BLaER1 (cell line): ENCODE results near the gene SF3B6.

Experiments
- H3K27ac ChIP-seq: shearing (Covaris generic); formaldehyde crosslinking; 2 replicates; pipeline ENCODE4 v1.8.1; 2022
- H3K27me3 ChIP-seq: shearing (Covaris generic); formaldehyde crosslinking; 2 replicates; pipeline ENCODE4 v1.8.1; 2022
- H3K36me3 ChIP-seq: shearing (Covaris generic); formaldehyde crosslinking; 2 replicates; pipeline ENCODE4 v1.8.1; 2022
- H3K4me1 ChIP-seq: shearing (Covaris generic); formaldehyde crosslinking; 2 replicates; pipeline ENCODE4 v1.8.1; 2022
- H3K4me2 ChIP-seq: shearing (Covaris generic); formaldehyde crosslinking; 2 replicates; pipeline ENCODE4 v1.8.1; 2022
- H3K4me3 ChIP-seq: shearing (Covaris generic); formaldehyde crosslinking; 2 replicates; pipeline ENCODE4 v1.8.1; 2022
- H3K9ac ChIP-seq: shearing (Covaris generic); formaldehyde crosslinking; 2 replicates; pipeline ENCODE4 v1.8.1; 2022
- H3K9me3 ChIP-seq: shearing (Covaris generic); formaldehyde crosslinking; 2 replicates; pipeline ENCODE4 v1.8.1; 2022
- H4K20me1 ChIP-seq: shearing (Covaris generic); formaldehyde crosslinking; 2 replicates; pipeline ENCODE4 v1.8.1; 2022
- Cebpa-rat ChIP-seq: shearing (Covaris generic); IDR thresholded peaks from 2 replicates; pipeline ENCODE4 v1.8.1; 2022

The SF3B6 gene

GRCh38 chr2:24088821-24089359 lies 12.8 kb upstream of the SF3B6 start:
- TF ChIP-seq Cebpa-rat: no peak
- no peak overlapping the region for H3K9ac ChIP-seq
- H3K27ac ChIP-seq: no peak overlapping the region
- H3K4me1 ChIP-seq: peaks cover 9% of the 10 kb centered on the region
- H3K4me3 ChIP-seq: no peak overlapping the region
- H4K20me1 ChIP-seq: no peaks in the 10 kb centered on the region
- no peaks in the 10 kb centered on the region for H3K27me3 ChIP-seq
- H3K4me2 ChIP-seq: no peak overlapping the region
- H3K9me3 ChIP-seq: no peaks in the 10 kb centered on the region
- peaks cover 34% of the 10 kb centered on the region; the same call in 1 of the 2 replicates for H3K36me3 ChIP-seq

GRCh38 chr2:24087032-24087431 lies 10.9 kb upstream of the SF3B6 start:
- Histone ChIP-seq H3K4me1 (peaks cover 18% of the 10 kb centered on the region), H3K9ac (no peak overlapping the region), H3K36me3 (peaks cover 35% of the 10 kb centered on the region), H3K4me3 (no peak overlapping the region), H3K9me3 (no peaks in the 10 kb centered on the region), H3K27me3 (no peaks in the 10 kb centered on the region), H4K20me1 (no peaks in the 10 kb centered on the region), H3K27ac (no peak overlapping the region), H3K4me2 (no peak overlapping the region)
- TF ChIP-seq Cebpa-rat: no peak

GRCh38 chr2:24086241-24086640 lies 10.1 kb upstream of the SF3B6 start:
- Histone ChIP-seq H3K4me3 (no peak overlapping the region), H3K27ac (no peak overlapping the region), H3K36me3 (peaks cover 43% of the 10 kb centered on the region), H3K27me3 (no peaks in the 10 kb centered on the region), H4K20me1 (no peaks in the 10 kb centered on the region), H3K4me1 (peaks cover 18% of the 10 kb centered on the region), H3K9me3 (no peaks in the 10 kb centered on the region), H3K9ac (no peak overlapping the region), H3K4me2 (no peak overlapping the region)
- no peak for TF ChIP-seq Cebpa-rat

- peaks cover 18% of the 10 kb centered on the region for H3K4me1 ChIP-seq
Measured at GRCh38 chr2:24085200-24085489, 9.0 kb upstream of the SF3B6 start.

GRCh38 chr2:24084386-24085199 lies 8.5 kb upstream of the SF3B6 start, which contains the start of gene TP53I3:
Gene TP53I3 (minus strand): TSS chr2:24084834. CDS start chr2:24084326, 508 bp downstream.
- Histone ChIP-seq H4K20me1 (no peaks in the 10 kb centered on the region), H3K4me1 (peaks cover 18% of the 10 kb centered on the region), H3K4me2 (peak within 1 kb of the TSS; percentile 92), H3K27me3 (no peaks in the 10 kb centered on the region), H3K4me3 (peak within 1 kb of the TSS; percentile 73), H3K9ac (peak within 1 kb of the TSS; percentile 81), H3K36me3 (peaks cover 53% of the 10 kb centered on the region), H3K9me3 (no peaks in the 10 kb centered on the region), H3K27ac (peak within 1 kb of the TSS; percentile 69)
- no peak for TF ChIP-seq Cebpa-rat

More at GRCh38 chr2:24085200-24085489, 9.0 kb upstream of the SF3B6 start:
- no peak for TF ChIP-seq Cebpa-rat
- Histone ChIP-seq H3K4me2 (peak overlapping the region; percentile 92), H3K9me3 (no peaks in the 10 kb centered on the region), H3K36me3 (peaks cover 51% of the 10 kb centered on the region), H3K9ac (peak overlapping the region; percentile 81), H3K27me3 (no peaks in the 10 kb centered on the region), H4K20me1 (no peaks in the 10 kb centered on the region), H3K27ac (no peak overlapping the region; the same call in 1 of the 2 replicates), H3K4me3 (peak overlapping the region; percentile 73)

- H3K4me3 ChIP-seq: peak overlapping the region; percentile 73
- H3K4me2 ChIP-seq: peak overlapping the region; percentile 92
- peak overlapping the region; percentile 69 for H3K27ac ChIP-seq
- no peaks in the 10 kb centered on the region for H3K9me3 ChIP-seq
- H4K20me1 ChIP-seq: no peaks in the 10 kb centered on the region
- H3K27me3 ChIP-seq: no peaks in the 10 kb centered on the region
- peaks cover 18% of the 10 kb centered on the region for H3K4me1 ChIP-seq
- H3K36me3 ChIP-seq: peaks cover 48% of the 10 kb centered on the region
- no peak for TF ChIP-seq Cebpa-rat
- peak overlapping the region; percentile 81 for H3K9ac ChIP-seq
Measured at GRCh38 chr2:24083567-24084385, 7.7 kb upstream of the SF3B6 start.

GRCh38 chr2:24082787-24083566 lies 6.9 kb upstream of the SF3B6 start:
- peak overlapping the region; percentile 92 for H3K4me2 ChIP-seq
- TF ChIP-seq Cebpa-rat: no peak
- no peaks in the 10 kb centered on the region for H3K9me3 ChIP-seq
- peaks cover 26% of the 10 kb centered on the region for H3K4me1 ChIP-seq
- H3K27ac ChIP-seq: peak overlapping the region; percentile 69; the same call in 1 of the 2 replicates
- H3K4me3 ChIP-seq: no peak overlapping the region; the same call in 1 of the 2 replicates
- H3K9ac ChIP-seq: no peak overlapping the region
- no peaks in the 10 kb centered on the region for H3K27me3 ChIP-seq
- H3K36me3 ChIP-seq: peaks cover 40% of the 10 kb centered on the region
- no peaks in the 10 kb centered on the region for H4K20me1 ChIP-seq

- no peak overlapping the region for H3K4me2 ChIP-seq
- no peaks in the 10 kb centered on the region for H3K27me3 ChIP-seq
- H3K27ac ChIP-seq: no peak overlapping the region
- H3K36me3 ChIP-seq: peaks cover 36% of the 10 kb centered on the region
- H3K9ac ChIP-seq: no peak overlapping the region
- peaks cover 33% of the 10 kb centered on the region for H3K4me1 ChIP-seq
- H3K4me3 ChIP-seq: no peak overlapping the region
- no peak for TF ChIP-seq Cebpa-rat
- no peaks in the 10 kb centered on the region for H3K9me3 ChIP-seq
- no peaks in the 10 kb centered on the region for H4K20me1 ChIP-seq
Measured at GRCh38 chr2:24080701-24081100, 4.6 kb upstream of the SF3B6 start.

GRCh38 chr2:24077879-24078278 lies 1.8 kb upstream of the SF3B6 start:
- Histone ChIP-seq H4K20me1 (peaks cover 21% of the 10 kb centered on the region), H3K9me3 (no peaks in the 10 kb centered on the region), H3K36me3 (peaks cover 46% of the 10 kb centered on the region), H3K27ac (peak overlapping the region; percentile 74; the same call in 1 of the 2 replicates), H3K27me3 (no peaks in the 10 kb centered on the region), H3K4me2 (peak overlapping the region; percentile 93), H3K4me1 (peaks cover 30% of the 10 kb centered on the region), H3K9ac (peak overlapping the region; percentile 88), H3K4me3 (peak overlapping the region; percentile 84)
- no peak for TF ChIP-seq Cebpa-rat
